Endothelial cell of umbilical vein (primary cell): ENCODE measurements around the gene MEIG1. TPM values are rescaled to one million over a fixed set of nuclear protein-coding genes. Genes with fewer than 3 reads are reported as not detected.

Experiments used
- BruUV-seq: library from RNA; stranded (reverse); fragments of 400-500 nt; replicated peaks from 2 replicates; lab custom pipeline; 2021; lab: Mats Ljungman, UMichigan
- CTCF ChIA-PET: fragments of 300-600, 350-600 bp; sonication (Branson Sonifier 250); formaldehyde crosslinking; loops from one replicate; lab custom pipeline; 2021; ENCODE audit warnings: antibody characterized with exemption, inconsistent platforms; lab: Charles Lee
- POLR2A ChIA-PET: fragments of 300-600, 350-600 bp; sonication (Branson Sonifier 250); formaldehyde crosslinking; loops from one replicate; lab custom pipeline; 2021; ENCODE audit warnings: antibody characterized with exemption, inconsistent platforms; lab: Charles Lee
- DNase-seq: peaks from one replicate; pipeline ENCODE4 v3.0.0-alpha.2; 2011; ENCODE audit warnings: low read depth, low spot score
- FAIRE-seq: peaks from 2 replicates; lab custom pipeline; 2011; peaks lifted over from hg19 to GRCh38; lab: Jason Lieb, UNC
- H2AFZ ChIP-seq: 2 replicates; pipeline ENCODE4 v1.6.0; 2012; ENCODE audit warnings: low read depth, low read length, control low read depth, inconsistent platforms
- H3K27ac ChIP-seq: 2 replicates; pipeline ENCODE4 v1.5.1; 2011; ENCODE audit warnings: low read depth, mild to moderate bottlenecking, control low read depth, low read length, moderate library complexity; ENCODE audit not compliant: insufficient read depth
- H3K27me3 ChIP-seq, 2 experiments: 2 replicates each; pipeline versions ENCODE4 v1.6.0 to v1.6.1; 2011; ENCODE audit warnings: low read length in 2 of 2, mixed read lengths in 1 of 2; ENCODE audit not compliant: control insufficient read depth in 2 of 2, insufficient read depth in 2 of 2
- H3K36me3 ChIP-seq, 2 experiments: 2 replicates in 1 of 2; 3 replicates in 1 of 2; pipeline ENCODE4 v1.5.1; 2011; ENCODE audit warnings: low read length in 2 of 2, mild to moderate bottlenecking in 1 of 2, moderate library complexity in 1 of 2; ENCODE audit not compliant: control insufficient read depth in 2 of 2, insufficient read depth in 2 of 2; ENCODE audit errors: extremely low read depth in 1 of 2
- H3K4me1 ChIP-seq: 3 replicates; pipeline ENCODE4 v1.5.1; 2011; ENCODE audit warnings: mild to moderate bottlenecking, low read length; ENCODE audit not compliant: control insufficient read depth, insufficient read depth; ENCODE audit errors: extremely low read depth
- H3K4me2 ChIP-seq: 2 replicates; pipeline ENCODE4 v1.6.1; 2011; ENCODE audit warnings: low read length, control low read depth, mixed read lengths; ENCODE audit not compliant: insufficient read depth
- H3K4me3 ChIP-seq, 3 experiments: fragments of 200-600 bp in 1 of 3; sonication (generic), shearing (Covaris generic) in 1 of 3; replicated peaks in 1 of 3; 2 replicates each; pipeline ENCODE4 v1.5.1; 2011 to 2016; ENCODE audit warnings: control low read depth in 3 of 3, low read length in 3 of 3, mild to moderate bottlenecking in 2 of 3, inconsistent platforms in 1 of 3, low read depth in 1 of 3, moderate library complexity in 1 of 3; ENCODE audit not compliant: insufficient read depth in 1 of 3
- H3K79me2 ChIP-seq: 2 replicates; pipeline ENCODE4 v1.6.0; 2012; ENCODE audit warnings: low read length, inconsistent platforms; ENCODE audit not compliant: control insufficient read depth, insufficient read depth
- H3K9ac ChIP-seq: replicated peaks from 2 replicates; pipeline ENCODE3; 2011; ENCODE audit warnings: low read length, control low read depth; ENCODE audit not compliant: insufficient read depth; ENCODE audit errors: extremely low read depth
- H3K9me1 ChIP-seq: replicated peaks from 3 replicates; pipeline ENCODE4 v1.6.0; 2011; ENCODE audit warnings: mild to moderate bottlenecking, low read length; ENCODE audit not compliant: control insufficient read depth, insufficient read depth; ENCODE audit errors: extremely low read depth
- H3K9me3 ChIP-seq: replicated peaks from 2 replicates; pipeline ENCODE4 v1.5.1; 2012; ENCODE audit warnings: low read length, inconsistent platforms; ENCODE audit not compliant: control insufficient read depth, insufficient read depth
- H4K20me1 ChIP-seq: replicated peaks from 2 replicates; pipeline ENCODE3; 2011; ENCODE audit warnings: mild to moderate bottlenecking, low read length; ENCODE audit not compliant: control insufficient read depth, insufficient read depth; ENCODE audit errors: extremely low read depth
- EZH2 ChIP-seq: IDR thresholded peaks from 2 replicates; pipeline ENCODE4 v1.6.1; 2012; ENCODE audit warnings: borderline replicate concordance, low read depth, mild to moderate bottlenecking, moderate library complexity, low read length, inconsistent platforms; ENCODE audit not compliant: severe bottlenecking
- FOS ChIP-seq: IDR thresholded peaks from 2 replicates; pipeline ENCODE4 v1.6.1; 2011; ENCODE audit warnings: mild to moderate bottlenecking, low read length, moderate library complexity, borderline replicate concordance; ENCODE audit not compliant: insufficient read depth
- GATA2 ChIP-seq: IDR thresholded peaks from 2 replicates; pipeline ENCODE4 v1.7.0; 2011; ENCODE audit warnings: low read depth, mild to moderate bottlenecking, moderate library complexity, mixed read lengths, low read length; ENCODE audit not compliant: insufficient read length, insufficient read depth
- JUN ChIP-seq: IDR thresholded peaks from 2 replicates; pipeline ENCODE4 v1.6.1; 2011; ENCODE audit warnings: borderline replicate concordance, low read depth; ENCODE audit not compliant: insufficient read length, insufficient read depth
- MYC ChIP-seq: IDR thresholded peaks from one replicate; pipeline ENCODE4 v1.6.1; 2011; ENCODE audit warnings: mild to moderate bottlenecking, low read depth, low read length
- POLR2A ChIP-seq: IDR thresholded peaks from 2 replicates; pipeline ENCODE4 v1.6.1; 2012; ENCODE audit warnings: low read depth, mild to moderate bottlenecking, control low read depth, low read length
- POLR2AphosphoS5 ChIP-seq: IDR thresholded peaks from 2 replicates; pipeline ENCODE4 v1.6.1; 2012; ENCODE audit warnings: low read depth, mild to moderate bottlenecking, control low read depth, low read length, moderate library complexity; ENCODE audit not compliant: insufficient read depth
- dilution Hi-C: fragments of 300-500 bp; cut with MboI; formaldehyde crosslinking; loops from one replicate; pipeline ENCODE4 v1.15.0; 2019; ENCODE audit warnings: low sequenced_read_pairs; ENCODE audit not compliant: extremely low pct_ligation_motif_present
- intact Hi-C: fragments of 100-400 bp; cut with micrococcal nuclease; formaldehyde crosslinking; loops from one replicate; pipeline ENCODE4 v1.10.0; 2022
- polyA plus RNA-seq, 4 experiments: library from polyadenylated mRNA; depleted of rRNA in 3 of 4; stranded (reverse) in 3 of 4; unstranded in 1 of 4; fragments of >200 nt; gene quantifications; 2 replicates each; pipeline versions ENCODE4 v1.2.1 to v1.2.3, GENCODE V29; 2011 to 2012; ENCODE audit warnings: missing spikeins in 1 of 4
- total RNA-seq: library from RNA; stranded (reverse); gene quantifications from 2 replicates; pipeline ENCODE4 v1.2.3, GENCODE V29; 2021
- TF ChIP-seq, protein P1 (sequence below), 2 donors: IDR thresholded peaks; 1 replicate in 1 of 2; 2 replicates in 1 of 2; pipeline ENCODE4 v1.5.1; 2011; ENCODE audit warnings: low read length in 2 of 2, mild to moderate bottlenecking in 2 of 2, moderate library complexity in 2 of 2, control low read depth in 1 of 2, inconsistent platforms in 1 of 2, low read depth in 1 of 2; ENCODE audit not compliant: insufficient read depth in 1 of 2; ENCODE audit errors: extremely low read depth in 1 of 2
- TF ChIP-seq, protein P2 (sequence below): IDR thresholded peaks from 2 replicates; pipeline ENCODE4 v1.6.1; 2011; ENCODE audit not compliant: insufficient read depth, insufficient read length

The MEIG1 gene
- total and polyA plus RNA-seq, 2 donors (not counting 3 experiments of a cell fraction or from before 2014, with no cell fraction given) = 0.23 TPM; not detected in 1

DNA sequence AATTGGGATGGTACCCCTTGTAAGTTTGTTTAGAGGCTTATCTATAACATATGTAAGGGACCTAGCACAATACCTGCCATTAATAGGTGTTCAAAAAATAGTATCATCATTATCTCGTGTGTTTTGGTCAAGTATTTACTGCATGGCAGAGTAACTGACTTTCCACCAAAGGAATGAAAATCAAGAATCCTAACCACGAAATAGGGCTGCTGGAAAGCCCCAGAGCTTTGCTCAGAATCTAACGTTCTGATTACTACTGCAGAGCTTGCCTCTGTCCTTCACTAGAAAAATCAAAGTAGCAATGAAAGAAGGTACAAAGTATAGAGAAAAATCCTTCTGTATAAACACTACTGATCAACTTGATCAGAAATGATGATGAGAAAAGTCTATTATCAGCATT, 40.2 kb upstream of the MEIG1 start:
- Histone ChIP-seq H3K9ac (no peak overlapping the region), H3K9me1 (no peaks in the 10 kb centered on the region), H3K4me1 (no peaks in the 10 kb centered on the region), H3K27ac (no peak overlapping the region), H3K27me3 (no peaks in the 10 kb centered on the region), H3K79me2 (no peaks in the 10 kb centered on the region), H4K20me1 (no peaks in the 10 kb centered on the region), H3K4me2 (no peak overlapping the region), H3K36me3 (peaks cover 13 to 26% of the 10 kb centered on the region in 2 experiments), H2AFZ (no peak overlapping the region), H3K4me3 (no peak overlapping the region), H3K9me3 (peaks cover 5% of the 10 kb centered on the region)
- dilution Hi-C loops (no loop called here), intact Hi-C loops (no loop called here)
- FAIRE-seq = no peak
- CTCF ChIA-PET = no interaction called here
- no peak for DNase-seq
- POLR2A ChIA-PET = no interaction called here
- TF ChIP-seq, protein P1, sequence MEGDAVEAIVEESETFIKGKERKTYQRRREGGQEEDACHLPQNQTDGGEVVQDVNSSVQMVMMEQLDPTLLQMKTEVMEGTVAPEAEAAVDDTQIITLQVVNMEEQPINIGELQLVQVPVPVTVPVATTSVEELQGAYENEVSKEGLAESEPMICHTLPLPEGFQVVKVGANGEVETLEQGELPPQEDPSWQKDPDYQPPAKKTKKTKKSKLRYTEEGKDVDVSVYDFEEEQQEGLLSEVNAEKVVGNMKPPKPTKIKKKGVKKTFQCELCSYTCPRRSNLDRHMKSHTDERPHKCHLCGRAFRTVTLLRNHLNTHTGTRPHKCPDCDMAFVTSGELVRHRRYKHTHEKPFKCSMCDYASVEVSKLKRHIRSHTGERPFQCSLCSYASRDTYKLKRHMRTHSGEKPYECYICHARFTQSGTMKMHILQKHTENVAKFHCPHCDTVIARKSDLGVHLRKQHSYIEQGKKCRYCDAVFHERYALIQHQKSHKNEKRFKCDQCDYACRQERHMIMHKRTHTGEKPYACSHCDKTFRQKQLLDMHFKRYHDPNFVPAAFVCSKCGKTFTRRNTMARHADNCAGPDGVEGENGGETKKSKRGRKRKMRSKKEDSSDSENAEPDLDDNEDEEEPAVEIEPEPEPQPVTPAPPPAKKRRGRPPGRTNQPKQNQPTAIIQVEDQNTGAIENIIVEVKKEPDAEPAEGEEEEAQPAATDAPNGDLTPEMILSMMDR (IDR thresholded peaks at IDR 0.05; ENCODE audit: extremely low read depth in 1 of 2, insufficient read depth in 1 of 2, low read depth in 1 of 2, low read length in 2 of 2) = no peak
- TF ChIP-seq FOS (no peak), EZH2 (no peak)
- no TSS peak for BruUV-seq

DNA sequence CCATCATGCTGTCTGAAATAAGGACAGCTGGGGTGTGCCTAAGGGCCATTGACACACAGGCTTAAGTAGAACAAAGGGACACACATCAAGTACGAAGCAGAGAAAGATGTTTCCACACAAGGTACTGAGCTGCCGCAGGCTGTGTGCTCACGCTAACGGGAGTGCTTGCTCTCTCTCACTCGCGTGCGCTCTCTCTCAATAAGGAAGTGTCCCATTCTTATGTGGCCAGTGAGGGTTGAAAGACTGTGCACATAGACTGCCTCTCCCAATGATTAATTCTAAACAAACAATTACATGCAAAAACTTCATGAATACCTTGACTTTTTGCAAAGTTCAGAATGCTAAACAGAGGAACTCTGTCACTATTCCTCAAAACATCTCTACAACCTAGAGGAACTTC, 35.2 kb upstream of the MEIG1 start:
- no peak overlapping the region for H3K4me2 ChIP-seq
- FAIRE-seq = no peak
- intact Hi-C loops = no loop called here
- dilution Hi-C loops = no loop called here
- CTCF ChIA-PET = no interaction called here
- H3K4me3 ChIP-seq = no peak overlapping the region
- no peaks in the 10 kb centered on the region for H3K9me1 ChIP-seq
- BruUV-seq = no TSS peak
- H3K36me3 ChIP-seq = peaks cover 10 to 16% of the 10 kb centered on the region in 2 experiments
- H2AFZ ChIP-seq = no peak overlapping the region
- no peaks in the 10 kb centered on the region for H3K27me3 ChIP-seq
- no peak overlapping the region for H3K27ac ChIP-seq
- no peaks in the 10 kb centered on the region for H3K4me1 ChIP-seq
- DNase-seq = no peak
- POLR2A ChIA-PET = no interaction called here
- H3K9me3 ChIP-seq = no peaks in the 10 kb centered on the region
- H3K79me2 ChIP-seq = no peaks in the 10 kb centered on the region
- H4K20me1 ChIP-seq = no peaks in the 10 kb centered on the region
- no peak overlapping the region for H3K9ac ChIP-seq
- TF ChIP-seq POLR2AphosphoS5 (no peak), EZH2 (no peak), POLR2A (no peak), FOS (no peak), MYC (no peak), GATA2 (no peak), JUN (no peak)
- TF ChIP-seq, protein P1 (IDR thresholded peaks at IDR 0.05; ENCODE audit: extremely low read depth in 1 of 2, insufficient read depth in 1 of 2, low read depth in 1 of 2, low read length in 2 of 2) = no peak
- TF ChIP-seq, protein P2, sequence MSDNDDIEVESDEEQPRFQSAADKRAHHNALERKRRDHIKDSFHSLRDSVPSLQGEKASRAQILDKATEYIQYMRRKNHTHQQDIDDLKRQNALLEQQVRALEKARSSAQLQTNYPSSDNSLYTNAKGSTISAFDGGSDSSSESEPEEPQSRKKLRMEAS = no peak
